Fibroblast of the aortic adventitia (primary cell): ENCODE data around the gene FOXO3. TPM values are rescaled to one million over a fixed set of nuclear protein-coding genes. Genes with fewer than 3 reads are reported as not detected.
"Not testable (repeated sequence)": the region's sequence is repeated elsewhere in the genome, so short reads cannot be mapped to it uniquely, and the experiment has no call there.

Experiments
- DNase-seq: peaks from one replicate; pipeline ENCODE4 v3.0.0-alpha.2; 2010; ENCODE audit warnings: low read depth
- H3K4me3 ChIP-seq: 2 replicates; pipeline ENCODE4 v1.5.1; 2011; ENCODE audit warnings: low read depth, mild to moderate bottlenecking, control low read depth, low read length, moderate library complexity
- total RNA-seq: library from RNA; depleted of rRNA; stranded (reverse); fragments of >200 nt; gene quantifications from 2 replicates; pipeline ENCODE4 v1.2.3, GENCODE V29; 2012; ENCODE audit warnings: low replicate concordance
- TF ChIP-seq, protein P1 (sequence below): IDR thresholded peaks from 2 replicates; pipeline ENCODE4 v1.5.1; 2011; ENCODE audit warnings: mild to moderate bottlenecking, low read length, control low read depth, inconsistent platforms; ENCODE audit not compliant: insufficient read depth

The FOXO3 gene
- total RNA-seq, 1 donor, result 54.5 TPM

DNA sequence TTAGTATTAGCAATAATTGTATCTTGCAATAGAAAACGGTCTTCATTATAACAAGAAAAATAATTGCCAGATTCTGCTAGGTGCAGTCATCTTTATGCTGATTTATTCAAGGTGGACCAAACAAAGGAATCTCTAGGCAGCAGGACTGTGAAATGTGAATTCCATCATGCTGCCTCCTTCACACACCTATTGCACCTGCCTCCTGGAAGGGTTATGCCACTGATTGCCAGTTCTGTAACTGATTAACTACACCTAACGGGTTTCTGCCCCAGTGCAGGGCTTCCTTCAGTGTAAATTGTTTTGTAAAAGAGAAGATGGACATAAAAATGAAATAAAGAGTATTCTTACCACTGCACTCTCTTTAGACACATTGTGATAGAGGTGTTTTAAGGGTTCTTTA is 96.1 kb downstream of the FOXO3 start:
- TF ChIP-seq, protein P1, sequence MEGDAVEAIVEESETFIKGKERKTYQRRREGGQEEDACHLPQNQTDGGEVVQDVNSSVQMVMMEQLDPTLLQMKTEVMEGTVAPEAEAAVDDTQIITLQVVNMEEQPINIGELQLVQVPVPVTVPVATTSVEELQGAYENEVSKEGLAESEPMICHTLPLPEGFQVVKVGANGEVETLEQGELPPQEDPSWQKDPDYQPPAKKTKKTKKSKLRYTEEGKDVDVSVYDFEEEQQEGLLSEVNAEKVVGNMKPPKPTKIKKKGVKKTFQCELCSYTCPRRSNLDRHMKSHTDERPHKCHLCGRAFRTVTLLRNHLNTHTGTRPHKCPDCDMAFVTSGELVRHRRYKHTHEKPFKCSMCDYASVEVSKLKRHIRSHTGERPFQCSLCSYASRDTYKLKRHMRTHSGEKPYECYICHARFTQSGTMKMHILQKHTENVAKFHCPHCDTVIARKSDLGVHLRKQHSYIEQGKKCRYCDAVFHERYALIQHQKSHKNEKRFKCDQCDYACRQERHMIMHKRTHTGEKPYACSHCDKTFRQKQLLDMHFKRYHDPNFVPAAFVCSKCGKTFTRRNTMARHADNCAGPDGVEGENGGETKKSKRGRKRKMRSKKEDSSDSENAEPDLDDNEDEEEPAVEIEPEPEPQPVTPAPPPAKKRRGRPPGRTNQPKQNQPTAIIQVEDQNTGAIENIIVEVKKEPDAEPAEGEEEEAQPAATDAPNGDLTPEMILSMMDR, result no peak
- peak overlapping the region; percentile 45 for H3K4me3 ChIP-seq
- DNase-seq, result no peak

DNA sequence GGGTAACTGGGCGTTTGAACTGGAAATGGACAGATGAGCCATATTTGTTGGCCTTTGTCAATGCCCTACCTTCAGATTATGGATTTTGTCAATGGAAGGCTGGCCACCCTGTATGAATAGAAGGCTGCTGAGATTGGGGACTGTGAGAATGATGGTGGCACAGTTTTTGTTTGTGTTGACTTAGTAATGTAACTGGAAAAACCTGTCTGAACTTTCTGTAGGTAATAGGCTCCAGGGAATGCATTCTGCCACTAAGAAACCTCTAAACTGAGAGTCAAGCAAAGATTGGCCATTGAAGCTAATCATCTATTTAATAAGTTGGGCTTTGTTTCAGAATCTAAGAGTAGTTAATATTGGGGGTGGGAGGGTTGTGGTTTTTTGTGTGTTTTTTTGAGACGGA is 97.5 kb downstream of the FOXO3 start:
- no peak overlapping the region for H3K4me3 ChIP-seq
- no peak for DNase-seq
- TF ChIP-seq, protein P1, result no peak

DNA sequence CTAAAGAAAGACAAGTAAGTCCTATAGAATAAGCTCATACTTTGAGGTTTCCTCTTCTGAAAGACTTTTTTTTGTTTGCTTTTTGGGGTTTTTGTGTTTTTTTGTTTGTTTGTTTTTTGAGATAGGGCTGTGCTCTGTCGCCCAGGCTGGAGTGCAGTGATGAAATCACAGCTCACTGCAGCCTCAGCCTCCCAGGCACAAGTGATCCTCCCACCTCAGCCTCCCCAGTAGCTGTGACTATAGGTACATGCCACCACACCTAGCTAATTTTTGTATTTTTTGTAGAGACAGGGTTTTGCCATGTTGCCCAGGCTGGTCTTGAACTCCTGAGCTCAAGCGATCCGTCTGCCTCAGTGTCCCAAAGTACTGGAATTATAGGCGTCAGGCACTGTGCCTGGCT is 98.1 kb downstream of the FOXO3 start:
- DNase-seq, H3K4me3 ChIP-seq: not testable (repeated sequence)

DNA sequence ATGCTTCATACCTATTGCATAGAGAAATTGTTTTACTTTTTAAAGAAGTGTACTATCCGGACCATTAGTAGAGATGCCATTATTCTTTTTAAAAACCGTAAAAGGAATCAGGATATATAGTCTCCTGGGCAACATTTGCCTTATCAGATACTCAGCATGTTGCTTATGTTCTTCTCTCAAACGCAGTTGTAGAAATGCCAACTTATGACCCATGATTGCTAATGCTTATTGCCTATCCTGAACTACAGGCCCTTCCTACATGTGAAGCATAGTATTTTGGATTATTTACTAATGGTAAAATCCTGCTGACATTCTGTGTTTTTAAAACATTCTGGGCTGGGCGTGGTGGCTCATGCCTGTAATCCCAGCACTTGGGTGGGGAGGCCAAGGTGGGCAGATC is 99.5 kb downstream of the FOXO3 start:
- DNase-seq, result peak; percentile 44
- TF ChIP-seq, protein P1, result no peak
- no peak overlapping the region for H3K4me3 ChIP-seq

DNA sequence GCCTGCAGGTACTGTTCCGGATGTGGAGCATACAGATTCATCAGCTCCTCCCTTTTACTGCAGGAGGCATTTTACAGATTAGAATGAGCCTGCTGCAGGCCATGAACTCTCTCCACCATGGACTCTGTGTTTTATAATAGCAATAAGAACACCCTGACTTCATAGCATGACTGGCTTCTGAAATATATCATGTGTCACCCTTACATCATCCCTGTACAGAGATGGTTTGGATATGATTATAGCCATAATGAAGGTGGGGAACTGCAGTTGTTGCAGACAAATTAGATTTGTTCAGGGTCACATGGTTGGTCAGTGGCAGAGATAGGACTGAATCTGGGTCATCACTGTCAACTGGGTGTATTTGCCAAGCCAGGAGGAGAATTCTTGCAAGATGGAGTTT is 100.7 kb downstream of the FOXO3 start:
- H3K4me3 ChIP-seq, result no peak overlapping the region
- peak; percentile 50 for DNase-seq
- TF ChIP-seq, protein P1, result no peak

DNA sequence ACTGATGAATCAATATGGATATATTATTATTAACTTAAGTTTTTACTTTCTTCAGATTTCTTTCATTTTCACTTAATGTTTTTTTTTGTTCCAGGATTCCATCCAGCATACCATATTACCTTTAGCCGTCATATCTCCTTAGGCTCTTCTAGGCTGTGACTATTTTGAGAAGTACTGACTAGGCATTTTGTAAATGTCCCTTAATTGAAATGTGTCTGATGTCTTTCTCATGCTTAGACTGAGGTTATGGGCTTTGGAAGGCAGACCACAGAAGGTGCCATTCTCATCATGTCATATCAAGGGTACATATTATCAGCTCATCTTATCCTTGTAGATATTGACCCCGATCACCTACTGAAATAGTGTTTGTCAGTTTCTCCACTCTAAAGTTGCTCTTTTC is 101.3 kb downstream of the FOXO3 start:
- TF ChIP-seq, protein P1, result no peak
- no peak for DNase-seq
- H3K4me3 ChIP-seq, result no peak overlapping the region

DNA sequence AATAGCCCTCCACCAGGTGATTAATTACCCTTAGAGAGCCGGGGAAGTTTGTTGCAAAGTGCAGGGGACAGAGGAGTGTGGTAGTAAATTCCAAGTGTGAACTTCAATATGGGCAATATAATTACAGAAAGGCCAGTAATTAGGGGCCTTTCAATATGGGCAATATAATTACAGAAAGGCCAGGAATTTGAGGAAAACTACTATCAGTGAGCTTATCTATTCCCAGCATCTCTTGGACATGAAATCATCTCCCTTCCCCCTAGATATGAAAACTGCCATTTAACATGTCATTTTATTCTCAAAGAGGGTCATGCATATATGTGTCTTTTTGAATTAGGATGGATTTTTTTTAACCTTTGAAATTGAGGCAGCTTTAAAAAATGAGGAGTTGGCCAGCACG is 102.0 kb downstream of the FOXO3 start:
- no peak overlapping the region for H3K4me3 ChIP-seq
- TF ChIP-seq, protein P1, result no peak
- no peak for DNase-seq

DNA sequence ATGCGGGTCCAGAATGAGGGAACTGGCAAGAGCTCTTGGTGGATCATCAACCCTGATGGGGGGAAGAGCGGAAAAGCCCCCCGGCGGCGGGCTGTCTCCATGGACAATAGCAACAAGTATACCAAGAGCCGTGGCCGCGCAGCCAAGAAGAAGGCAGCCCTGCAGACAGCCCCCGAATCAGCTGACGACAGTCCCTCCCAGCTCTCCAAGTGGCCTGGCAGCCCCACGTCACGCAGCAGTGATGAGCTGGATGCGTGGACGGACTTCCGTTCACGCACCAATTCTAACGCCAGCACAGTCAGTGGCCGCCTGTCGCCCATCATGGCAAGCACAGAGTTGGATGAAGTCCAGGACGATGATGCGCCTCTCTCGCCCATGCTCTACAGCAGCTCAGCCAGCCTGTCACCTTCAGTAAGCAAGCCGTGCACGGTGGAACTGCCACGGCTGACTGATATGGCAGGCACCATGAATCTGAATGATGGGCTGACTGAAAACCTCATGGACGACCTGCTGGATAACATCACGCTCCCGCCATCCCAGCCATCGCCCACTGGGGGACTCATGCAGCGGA is 102.9 kb downstream of the FOXO3 start:
- H3K4me3 ChIP-seq, DNase-seq: not testable (repeated sequence)
